Lung (tissue), 12 donors: ENCODE data around the gene LITAF. TPM values are rescaled to one million over a fixed set of nuclear protein-coding genes. Genes with fewer than 3 reads are reported as not detected.
A peak's percentile ranks its signal among the peaks of the same experiment; 100 is the strongest.

Experiments used
- ATAC-seq: fragments of 200-7000 bp; cut with Tn5 transposase; one replicate; pipeline ENCODE4 v1.9.1; 2020; ENCODE audit warnings: moderate number of reproducible peaks; ENCODE audit not compliant: insufficient read depth, low FRiP score
- DNase-seq, 3 donors: peaks; one replicate each; pipeline ENCODE4 v3.0.0-alpha.2; 2013 to 2017
- H3K27ac ChIP-seq, 2 donors: one replicate each; pipeline ENCODE4 v1.5.1; 2013; ENCODE audit warnings: mild to moderate bottlenecking in 2 of 2, moderate library complexity in 2 of 2, control low read depth in 1 of 2, inconsistent platforms in 1 of 2, low read depth in 1 of 2, low read length in 1 of 2
- H3K27me3 ChIP-seq, 3 donors: one replicate each; pipeline ENCODE4 v1.5.1; 2013; ENCODE audit warnings: low read length in 2 of 3; ENCODE audit not compliant: control insufficient read depth in 3 of 3, insufficient read depth in 3 of 3
- H3K36me3 ChIP-seq, 4 donors: one replicate each; pipeline ENCODE4 v1.5.1; 2013; ENCODE audit warnings: low read length in 4 of 4, mild to moderate bottlenecking in 1 of 4, moderate library complexity in 1 of 4; ENCODE audit not compliant: control insufficient read depth in 4 of 4, insufficient read depth in 4 of 4
- H3K4me1 ChIP-seq, 5 donors: one replicate each; pipeline ENCODE4 v1.5.1; 2013; ENCODE audit warnings: low read length in 5 of 5, mild to moderate bottlenecking in 2 of 5, moderate library complexity in 1 of 5; ENCODE audit not compliant: control insufficient read depth in 5 of 5, insufficient read depth in 5 of 5
- H3K4me3 ChIP-seq: one replicate; pipeline ENCODE4 v1.5.1; 2013; ENCODE audit warnings: mild to moderate bottlenecking, control low read depth, moderate library complexity
- H3K9ac ChIP-seq, 2 donors: one replicate each; pipeline ENCODE4 v1.5.1; 2013; ENCODE audit warnings: low read length in 2 of 2, control low read depth in 1 of 2; ENCODE audit not compliant: insufficient read depth in 1 of 2
- H3K9me3 ChIP-seq, 4 donors: one replicate each; pipeline ENCODE4 v1.5.1; 2013; ENCODE audit warnings: low read length in 3 of 4, mild to moderate bottlenecking in 1 of 4, moderate library complexity in 1 of 4; ENCODE audit not compliant: control insufficient read depth in 4 of 4, insufficient read depth in 3 of 4
- CTCF ChIP-seq: IDR thresholded peaks from 2 replicates; pipeline ENCODE4 v1.5.1; 2012; ENCODE audit warnings: mild to moderate bottlenecking; ENCODE audit errors: control extremely low read depth, extremely low read depth
- WGBS, 2 donors: extraction: QIAGEN DNeasy Blood & Tissue Kit; methylation state at CpG; one replicate each; pipeline ENCODE4 v1.1.7; 2013; 5-methylcytosine and 5-hydroxymethylcytosine counted together
- polyA plus RNA-seq, 2 donors: library from polyadenylated mRNA; stranded (reverse); fragments of 200-250 nt; gene quantifications; one replicate each; pipeline ENCODE4 v1.2.1, GENCODE V29; 2013
- total RNA-seq, 2 donors: library from RNA; depleted of rRNA in 1 of 2; stranded (reverse); fragments of >200 nt in 1 of 2; gene quantifications; one replicate each; pipeline ENCODE4 v1.2.1, GENCODE V29; 2014 to 2021
- donor health status: control.
- donor health status: control.
- donor health status: Bipolar disorder and iron deficiency.
- donor health status: healthy.
- donor health status: DM: yes; HTN: yes; CAD: no.

The LITAF gene
- total and polyA plus RNA-seq, 4 donors, result 66.4 to 406 (median 146) TPM

- Histone ChIP-seq H3K4me1 (peaks cover 0 to 16% (median 8%) of the 10 kb centered on the region in 5 donors), H3K27ac (no peak overlapping the region), H3K36me3 (peaks cover 0 to 10% (median 8%) of the 10 kb centered on the region in 4 donors), H3K4me3 (no peak overlapping the region), H3K27me3 (no peaks in the 10 kb centered on the region), H3K9me3 (no peaks in the 10 kb centered on the region), H3K9ac (no peak overlapping the region)
- ATAC-seq (no peak), DNase-seq (no peak)
- TF ChIP-seq CTCF, result no peak
- 81 to 89% methylated on average over 7 of the region's 7 CpGs for WGBS, 2 donors
Observed at GRCh38 chr16:11562411-11562810, 24.3 kb downstream of the LITAF start.

GRCh38 chr16:11561856-11562255 is 24.9 kb downstream of the LITAF start:
- no peak for TF ChIP-seq CTCF
- H3K9me3 ChIP-seq, result no peaks in the 10 kb centered on the region
- H3K27ac ChIP-seq, result no peak overlapping the region
- no peak for DNase-seq
- peaks cover 0 to 13% (median 9%) of the 10 kb centered on the region in 4 donors for H3K36me3 ChIP-seq
- H3K4me3 ChIP-seq, result no peak overlapping the region
- no peak overlapping the region for H3K9ac ChIP-seq
- 87 to 89% methylated on average over 3 of the region's 3 CpGs for WGBS, 2 donors
- no peaks in the 10 kb centered on the region for H3K27me3 ChIP-seq
- H3K4me1 ChIP-seq, result peaks cover 0 to 16% (median 8%) of the 10 kb centered on the region in 5 donors
- ATAC-seq, result no peak

- peaks cover 0 to 16% (median 8%) of the 10 kb centered on the region in 5 donors for H3K4me1 ChIP-seq
- TF ChIP-seq CTCF, result no peak
- no peak overlapping the region for H3K4me3 ChIP-seq
- H3K27ac ChIP-seq, result peak overlapping the region in 1 of 2 donors; percentile 40
- ATAC-seq, result no peak
- H3K9me3 ChIP-seq, result peaks cover 0 to 1% (median under 1%) of the 10 kb centered on the region in 4 donors
- peak overlapping the region in 1 of 2 donors; percentile 2 for H3K9ac ChIP-seq
- no peaks in the 10 kb centered on the region for H3K27me3 ChIP-seq
- DNase-seq, result no peak
- peaks cover under 1 to 13% (median 12%) of the 10 kb centered on the region in 4 donors for H3K36me3 ChIP-seq
- WGBS, 2 donors, result 68 to 77% methylated on average over 4 of the region's 4 CpGs
Observed at GRCh38 chr16:11561454-11561805, 25.3 kb downstream of the LITAF start.
